ENCODE measurements around the gene PATL1.
A peak's percentile ranks its signal among the peaks of the same experiment; 100 is the strongest.
"Not testable (repeated sequence)": the region's sequence is repeated elsewhere in the genome, so short reads cannot be mapped to it uniquely, and the experiment has no call there.

The PATL1 gene

GRCh38 chr11:59668950-59669610 lies at the start of gene PATL1:
Gene PATL1 (minus strand): TSS chr11:59669037. CDS start chr11:59668895, 142 bp downstream.
- Histone ChIP-seq H3K4me1 (peaks cover 25 to 49% (median 28%) of the 10 kb centered on the region in 10 experiments), H3K36me3 (peaks cover 27 to 31% (median 28%) of the 10 kb centered on the region in 11 experiments), H3K4me3 (peak within 1 kb of the TSS; percentile 76 to 90 (median 84)), H3K9me3 (replicated peaks in 1 of 11) (no peaks in the 10 kb centered on the region), H3K4me2 (peak within 1 kb of the TSS; percentile 88 to 99 (median 95)), H3K9ac (peak within 1 kb of the TSS; percentile 77 to 93 (median 87)), H3K27me3 (no peaks in the 10 kb centered on the region), H4K20me1 (peaks cover 3 to 39% (median 28%) of the 10 kb centered on the region in 11 experiments; a peak in 19 of 22 replicates), H3K27ac (peak within 1 kb of the TSS; percentile 76 to 98 (median 89))
- no peak for TF ChIP-seq Cebpa-rat (IDR thresholded peaks at IDR 0.05)

GRCh38 chr11:59716051-59716450 lies 47.2 kb upstream of the PATL1 start:
- Histone ChIP-seq H4K20me1 (no peaks in the 10 kb centered on the region), H3K9ac (no peak overlapping the region), H3K36me3 (no peaks in the 10 kb centered on the region), H3K9me3 (replicated peaks in 1 of 11) (no peaks in the 10 kb centered on the region), H3K27ac (no peak overlapping the region), H3K4me2 (no peak overlapping the region), H3K27me3 (no peaks in the 10 kb centered on the region), H3K4me1 (no peaks in the 10 kb centered on the region), H3K4me3 (no peak overlapping the region)
- TF ChIP-seq Cebpa-rat (IDR thresholded peaks at IDR 0.05), result no peak

GRCh38 chr11:59713745-59714144 lies 44.9 kb upstream of the PATL1 start, which contains the start of gene OR10V1:
Gene OR10V1 (minus strand): TSS chr11:59713845. CDS start chr11:59713845, 0 bp downstream.
- TF ChIP-seq Cebpa-rat (IDR thresholded peaks at IDR 0.05), result no peak
- no peaks in the 10 kb centered on the region for H3K27me3 ChIP-seq
- no peak within 1 kb of the TSS for H3K4me2 ChIP-seq
- no peaks in the 10 kb centered on the region for H3K36me3 ChIP-seq
- no peaks in the 10 kb centered on the region for H3K9me3 ChIP-seq (replicated peaks in 1 of 11)
- H3K9ac ChIP-seq, result no peak within 1 kb of the TSS
- H4K20me1 ChIP-seq, result no peaks in the 10 kb centered on the region
- H3K4me1 ChIP-seq, result no peaks in the 10 kb centered on the region
- H3K4me3 ChIP-seq, result no peak within 1 kb of the TSS
- H3K27ac ChIP-seq, result no peak within 1 kb of the TSS

- Histone ChIP-seq H3K27ac (no peak overlapping the region), H3K27me3 (no peaks in the 10 kb centered on the region), H3K36me3 (no peaks in the 10 kb centered on the region), H3K4me1 (no peaks in the 10 kb centered on the region), H3K4me2 (no peak overlapping the region), H3K9ac (no peak overlapping the region), H3K9me3 (replicated peaks in 1 of 11) (no peaks in the 10 kb centered on the region; a peak in 1 of 22 replicates), H4K20me1 (no peaks in the 10 kb centered on the region), H3K4me3 (no peak overlapping the region)
- no peak for TF ChIP-seq Cebpa-rat (IDR thresholded peaks at IDR 0.05)
Observed at GRCh38 chr11:59710136-59710847, 41.5 kb upstream of the PATL1 start.

GRCh38 chr11:59708537-59708936 lies 39.7 kb upstream of the PATL1 start:
- H3K4me3 ChIP-seq, result no peak overlapping the region
- no peak overlapping the region for H3K9ac ChIP-seq
- H3K4me2 ChIP-seq, result no peak overlapping the region
- H4K20me1 ChIP-seq, result no peaks in the 10 kb centered on the region
- H3K36me3 ChIP-seq, result no peaks in the 10 kb centered on the region
- no peaks in the 10 kb centered on the region for H3K27me3 ChIP-seq
- no peaks in the 10 kb centered on the region for H3K4me1 ChIP-seq
- H3K27ac ChIP-seq, result no peak overlapping the region
- no peaks in the 10 kb centered on the region; a peak in 1 of 22 replicates for H3K9me3 ChIP-seq (replicated peaks in 1 of 11)
- TF ChIP-seq Cebpa-rat (IDR thresholded peaks at IDR 0.05), result no peak

- no peak overlapping the region for H3K4me2 ChIP-seq
- no peak for TF ChIP-seq Cebpa-rat (IDR thresholded peaks at IDR 0.05)
- H3K4me3 ChIP-seq, result no peak overlapping the region
- H3K27me3 ChIP-seq, result no peaks in the 10 kb centered on the region
- H3K36me3 ChIP-seq, result no peaks in the 10 kb centered on the region
- peaks cover 0 to under 1% (median 0%) of the 10 kb centered on the region in 11 experiments; a peak in 1 of 22 replicates for H3K9me3 ChIP-seq (replicated peaks in 1 of 11)
- H3K9ac ChIP-seq, result no peak overlapping the region
- H3K27ac ChIP-seq, result no peak overlapping the region
- no peaks in the 10 kb centered on the region for H3K4me1 ChIP-seq
- H4K20me1 ChIP-seq, result no peaks in the 10 kb centered on the region
Observed at GRCh38 chr11:59707371-59707770, 38.5 kb upstream of the PATL1 start.

GRCh38 chr11:59706518-59707285 lies 37.9 kb upstream of the PATL1 start:
- no peak for TF ChIP-seq Cebpa-rat (IDR thresholded peaks at IDR 0.05)
- H3K36me3 ChIP-seq, result no peaks in the 10 kb centered on the region
- no peak overlapping the region for H3K4me3 ChIP-seq
- H3K4me1 ChIP-seq, result no peaks in the 10 kb centered on the region
- H3K9me3 ChIP-seq (replicated peaks in 1 of 11), result peaks cover 0 to 8% (median 0%) of the 10 kb centered on the region in 11 experiments; a peak in 4 of 22 replicates
- H3K4me2 ChIP-seq, result no peak overlapping the region
- H3K27ac ChIP-seq, result no peak overlapping the region
- H3K27me3 ChIP-seq, result no peaks in the 10 kb centered on the region
- H3K9ac ChIP-seq, result no peak overlapping the region
- no peaks in the 10 kb centered on the region for H4K20me1 ChIP-seq

GRCh38 chr11:59705294-59705693 lies 36.5 kb upstream of the PATL1 start:
- H3K9ac ChIP-seq, result no peak overlapping the region
- H4K20me1 ChIP-seq, result no peaks in the 10 kb centered on the region
- H3K4me1 ChIP-seq, result no peaks in the 10 kb centered on the region
- H3K4me3 ChIP-seq, result no peak overlapping the region
- no peaks in the 10 kb centered on the region for H3K27me3 ChIP-seq
- H3K9me3 ChIP-seq (replicated peaks in 1 of 11), result peaks cover 5 to 18% (median 10%) of the 10 kb centered on the region in 11 experiments; a peak in 17 of 22 replicates
- no peak overlapping the region for H3K4me2 ChIP-seq
- H3K27ac ChIP-seq, result no peak overlapping the region
- no peaks in the 10 kb centered on the region for H3K36me3 ChIP-seq
- TF ChIP-seq Cebpa-rat (IDR thresholded peaks at IDR 0.05), result no peak

- not testable (repeated sequence) for H3K9ac ChIP-seq, H4K20me1 ChIP-seq, H3K27me3 ChIP-seq, H3K36me3 ChIP-seq, H3K4me1 ChIP-seq, H3K27ac ChIP-seq, H3K4me3 ChIP-seq, H3K4me2 ChIP-seq
- peaks cover 5 to 18% (median 12%) of the 10 kb centered on the region in 11 experiments; a peak in 17 of 22 replicates for H3K9me3 ChIP-seq (replicated peaks in 1 of 11)
Observed at GRCh38 chr11:59703515-59703914, 34.7 kb upstream of the PATL1 start.

GRCh38 chr11:59700157-59700556 lies 31.3 kb upstream of the PATL1 start:
- not testable (repeated sequence) for H3K4me3 ChIP-seq, H3K4me1 ChIP-seq, H4K20me1 ChIP-seq, H3K4me2 ChIP-seq, H3K27me3 ChIP-seq, H3K9ac ChIP-seq, H3K36me3 ChIP-seq, H3K27ac ChIP-seq
- peaks cover 5 to 18% (median 12%) of the 10 kb centered on the region in 11 experiments; a peak in 17 of 22 replicates for H3K9me3 ChIP-seq (replicated peaks in 1 of 11)
